Naive thymus-derived CD4-positive, alpha-beta T cell (primary cell): ENCODE results near the gene OGFOD1. TPM values are rescaled to one million over a fixed set of nuclear protein-coding genes. Genes with fewer than 3 reads are reported as not detected.

Experiments used
- ATAC-seq: fragments of 150-1000 bp; cut with Tn5 transposase; 2 replicates; pipeline ENCODE4 v1.10.0; 2021; ENCODE audit warnings: mild to moderate bottlenecking, moderate library complexity
- CTCF ChIA-PET: fragments of 350-600 bp; sonication (Branson Sonifier 250); formaldehyde crosslinking; loops from one replicate; lab custom pipeline; 2021; ENCODE audit warnings: antibody characterized with exemption; lab: Charles Lee
- POLR2A ChIA-PET: fragments of 350-600 bp; sonication (Branson Sonifier 250); formaldehyde crosslinking; loops from one replicate; lab custom pipeline; 2021; ENCODE audit warnings: antibody characterized with exemption, inconsistent platforms; lab: Charles Lee
- DNase-seq, 9 donors: peaks; one replicate each; pipeline versions ENCODE4 v3.0.0 to v3.0.0-alpha.2; 2020 to 2022; ENCODE audit warnings: mixed read lengths in 1 of 9
- H3K27ac ChIP-seq: one replicate; pipeline ENCODE4 v1.7.0; 2013; ENCODE audit warnings: mild to moderate bottlenecking, low read depth, low read length, moderate library complexity
- H3K27me3 ChIP-seq, 2 donors: one replicate each; pipeline ENCODE4 v1.7.0; 2013; ENCODE audit warnings: low read length in 2 of 2, mild to moderate bottlenecking in 2 of 2, moderate library complexity in 2 of 2; ENCODE audit not compliant: control insufficient read depth in 2 of 2, insufficient read depth in 2 of 2
- H3K36me3 ChIP-seq, 3 experiments: 1 replicate in 2 of 3; 2 replicates in 1 of 3; pipeline ENCODE4 v1.7.0; 2013; ENCODE audit warnings: low read length in 3 of 3, mild to moderate bottlenecking in 3 of 3, moderate library complexity in 1 of 3; ENCODE audit not compliant: insufficient read depth in 3 of 3, control insufficient read depth in 2 of 3
- H3K4me1 ChIP-seq, 2 donors: one replicate each; pipeline ENCODE4 v1.7.0; 2013; ENCODE audit warnings: low read length in 2 of 2, mild to moderate bottlenecking in 2 of 2, moderate library complexity in 1 of 2; ENCODE audit not compliant: control insufficient read depth in 2 of 2, insufficient read depth in 2 of 2
- H3K4me3 ChIP-seq: 2 replicates; pipeline ENCODE4 v1.7.0; 2013; ENCODE audit warnings: mild to moderate bottlenecking, low read length
- H3K9me3 ChIP-seq, 3 experiments: 1 replicate in 2 of 3; 2 replicates in 1 of 3; pipeline ENCODE4 v1.7.0; 2013; ENCODE audit warnings: low read length in 3 of 3; ENCODE audit not compliant: control insufficient read depth in 2 of 3
- H3K27ac Mint-ChIP-seq, 9 donors: one replicate each; pipeline ENCODE4 v1.8.0; 2020 to 2022; ENCODE audit warnings: mixed read lengths in 9 of 9, mild to moderate bottlenecking in 8 of 9, moderate library complexity in 5 of 9, inconsistent platforms in 2 of 9
- H3K27me3 Mint-ChIP-seq, 5 donors: one replicate each; pipeline ENCODE4 v1.8.0; 2021 to 2022; ENCODE audit warnings: mixed read lengths in 5 of 5, mild to moderate bottlenecking in 1 of 5
- H3K36me3 Mint-ChIP-seq, 5 donors: one replicate each; pipeline ENCODE4 v1.8.0; 2020 to 2022; ENCODE audit warnings: mixed read lengths in 5 of 5, mild to moderate bottlenecking in 3 of 5, inconsistent platforms in 1 of 5
- H3K4me1 Mint-ChIP-seq, 7 donors: one replicate each; pipeline ENCODE4 v1.8.0; 2020 to 2022; ENCODE audit warnings: mixed read lengths in 7 of 7, mild to moderate bottlenecking in 3 of 7, inconsistent platforms in 1 of 7
- H3K4me3 Mint-ChIP-seq, 10 donors: one replicate each; pipeline ENCODE4 v1.8.0; 2020 to 2022; ENCODE audit warnings: mild to moderate bottlenecking in 10 of 10, mixed read lengths in 10 of 10, moderate library complexity in 6 of 10, inconsistent platforms in 2 of 10
- H3K9me3 Mint-ChIP-seq, 11 donors: one replicate each; pipeline ENCODE4 v1.8.0; 2020 to 2022; ENCODE audit warnings: mixed read lengths in 11 of 11, mild to moderate bottlenecking in 4 of 11, inconsistent platforms in 1 of 11, moderate library complexity in 1 of 11
- intact Hi-C, 2 donors: fragments of 100-400 bp; cut with micrococcal nuclease; formaldehyde crosslinking; loops; one replicate each; pipeline ENCODE4 v1.15.1; 2023
- polyA plus RNA-seq, 2 donors: library from polyadenylated mRNA; unstranded; fragments of 300-500 nt; fragmentation: Illumina TruSeq; gene quantifications; one replicate each; pipeline ENCODE4 v1.2.3, GENCODE V29; 2021
- total RNA-seq, 6 experiments: library from RNA in 5 of 6; stranded (reverse) in 5 of 6; gene quantifications; 1 replicate in 5 of 6; 2 replicates in 1 of 6; pipeline ENCODE4 v1.2.3 and lab custom pipeline; 2021 to 2026

The OGFOD1 gene
- total RNA-seq (10 to 100 TPM; 23.8 to 51.8 (median 42.1) TPM), polyA plus RNA-seq (100 to 1,000 TPM in 1 of 2 donors, 10 to 100 TPM in 1; 98.5 to 106 TPM), total RNA-seq (lab: John Stamatoyannopoulos, UW) (31.4 reads per million, percentile 61 among the genes with 10 or more reads in this experiment)

- H3K4me3 Mint-ChIP-seq: peak within 1 kb of the TSS; percentile 94 to 100 (median 97)
- ATAC-seq (peak; percentile 99), DNase-seq (peak; percentile 67 to 96 (median 93))
- peaks cover 50 to 77% (median 64%) of the 10 kb centered on the region in 7 donors for H3K4me1 Mint-ChIP-seq
- H3K4me1 ChIP-seq: peaks cover 24 to 42% of the 10 kb centered on the region in 2 donors
- H3K9me3 Mint-ChIP-seq: no peaks in the 10 kb centered on the region
- H3K27ac ChIP-seq: peak within 1 kb of the TSS; percentile 92
- H3K27me3 ChIP-seq: no peaks in the 10 kb centered on the region
- peaks cover 18 to 28% (median 21%) of the 10 kb centered on the region in 5 donors for H3K36me3 Mint-ChIP-seq
- H3K4me3 ChIP-seq: peak within 1 kb of the TSS; percentile 96
- ChIA-PET CTCF (interaction anchor here (0.7 to 1.4 kb wide), 2 partner anchors 24 to 35 kb away, joined by 3 to 4 read pairs; no protein-coding TSS in a partner anchor), POLR2A (interaction anchor here (0.6 to 1.4 kb wide), 12 partner anchors 9 to 1284 kb away, joined by 3 to 5 read pairs (median 4); partner anchors contain the start of gene KATNB1)
- peak within 1 kb of the TSS; percentile 92 to 98 (median 93) for H3K27ac Mint-ChIP-seq
- H3K27me3 Mint-ChIP-seq: no peaks in the 10 kb centered on the region
- H3K36me3 ChIP-seq: peaks cover 13 to 23% (median 22%) of the 10 kb centered on the region in 3 experiments
- no peaks in the 10 kb centered on the region for H3K9me3 ChIP-seq
- intact Hi-C loops: loop anchor here (1.0 to 5.0 kb wide), 14 partner anchors 26 to 1551 kb away; partner anchors contain the start of genes AMFR (in 2 of the 2), BBS2 (in 2 of the 2), HERPUD1 (in 2 of the 2) and GNAO1 (in 1 of the 2)
These were observed at the start of gene OGFOD1, which contains the start of gene NUDT21 for GRCh38 chr16:56450986-56451752. OGFOD1 (plus strand) TSS chr16:56451554; CDS start chr16:56451613, 59 bp downstream. NUDT21 (minus strand) TSS chr16:56451332; CDS start chr16:56451202, 130 bp downstream.

DNA sequence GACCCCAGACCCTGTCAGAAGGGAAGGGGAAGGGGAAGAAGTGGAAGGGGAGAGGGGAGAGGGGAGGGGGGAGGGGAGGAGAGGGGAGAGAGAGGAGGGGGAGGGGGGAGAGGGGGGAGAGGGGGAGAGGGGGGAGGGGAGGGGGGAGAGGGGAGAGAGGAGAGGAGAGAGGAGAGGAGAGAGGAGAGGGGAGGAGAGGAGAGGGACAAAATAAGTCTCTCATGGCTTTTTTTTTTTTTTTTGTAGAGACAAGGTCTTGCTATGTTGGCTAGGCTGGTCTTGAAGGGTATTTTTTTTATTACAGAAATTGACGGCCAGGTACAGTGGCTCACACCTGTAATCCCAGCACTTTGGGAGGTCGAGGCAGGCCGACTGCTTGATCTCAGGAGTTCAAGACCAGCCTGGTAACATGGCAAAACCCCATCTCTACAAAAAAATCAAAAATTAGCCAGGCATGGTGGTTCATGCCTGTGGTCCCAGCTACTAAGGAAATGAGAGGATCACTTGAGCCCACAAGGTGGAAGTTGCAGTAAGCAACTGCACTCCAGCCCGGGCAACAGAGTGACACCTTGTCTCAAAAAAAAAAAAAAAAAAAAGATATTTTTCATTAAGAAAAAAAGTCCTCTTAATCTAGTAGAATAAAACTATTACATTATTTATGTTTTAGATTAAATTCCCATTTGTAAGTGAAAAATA, 45.2 kb upstream of the OGFOD1 start:
- no peak overlapping the region for H3K27ac ChIP-seq
- peaks cover 0 to 1% (median 0%) of the 10 kb centered on the region in 11 donors for H3K9me3 Mint-ChIP-seq
- H3K27ac Mint-ChIP-seq: no peak overlapping the region
- no peak overlapping the region for H3K4me3 Mint-ChIP-seq
- ChIA-PET CTCF (interaction anchor here (0.7 kb wide), 1 partner anchor 99 kb away, joined by 3 read pairs; no protein-coding TSS in a partner anchor), POLR2A (no interaction called here)
- peaks cover 20 to 58% (median 27%) of the 10 kb centered on the region in 3 experiments for H3K36me3 ChIP-seq
- H3K36me3 Mint-ChIP-seq: peaks cover 18 to 53% (median 25%) of the 10 kb centered on the region in 5 donors
- H3K27me3 ChIP-seq: no peaks in the 10 kb centered on the region
- intact Hi-C loops: no loop called here
- ATAC-seq (no peak), DNase-seq (no peak)
- no peaks in the 10 kb centered on the region for H3K4me1 ChIP-seq
- H3K4me3 ChIP-seq: no peak overlapping the region
- H3K9me3 ChIP-seq: no peaks in the 10 kb centered on the region
- H3K4me1 Mint-ChIP-seq: peaks cover 0 to 4% (median 0%) of the 10 kb centered on the region in 7 donors
- no peaks in the 10 kb centered on the region for H3K27me3 Mint-ChIP-seq

- ATAC-seq (no peak), DNase-seq (no peak)
- Mint-ChIP-seq H3K4me1 (peaks cover 0 to 7% (median 0%) of the 10 kb centered on the region in 7 donors), H3K4me3 (no peak overlapping the region), H3K9me3 (peaks cover 0 to 3% (median 0%) of the 10 kb centered on the region in 11 donors), H3K27me3 (no peaks in the 10 kb centered on the region), H3K36me3 (peaks cover 15 to 56% (median 22%) of the 10 kb centered on the region in 5 donors), H3K27ac (peak overlapping the region in 2 of 9 donors; percentile 5 to 26)
- intact Hi-C loops: loop anchor here in 1 of 2 donors (2.0 kb wide), 1 partner anchor 16 kb away; the partner anchor contains the start of gene AMFR
- POLR2A ChIA-PET: interaction anchor here (0.7 kb wide), 2 partner anchors 8 to 15 kb away, joined by 3 to 6 read pairs; no protein-coding TSS in a partner anchor
- Histone ChIP-seq H3K9me3 (no peaks in the 10 kb centered on the region), H3K27ac (no peak overlapping the region), H3K4me3 (no peak overlapping the region), H3K36me3 (peaks cover 12 to 51% (median 19%) of the 10 kb centered on the region in 3 experiments), H3K4me1 (no peaks in the 10 kb centered on the region), H3K27me3 (no peaks in the 10 kb centered on the region)
- CTCF ChIA-PET: no interaction called here
These were observed 42.8 kb upstream of the OGFOD1 start for GRCh38 chr16:56408379-56409098.

GRCh38 chr16:56409195-56409594, 42.2 kb upstream of the OGFOD1 start:
- Mint-ChIP-seq H3K27me3 (no peaks in the 10 kb centered on the region), H3K4me1 (peaks cover 0 to 14% (median 2%) of the 10 kb centered on the region in 7 donors), H3K4me3 (no peak overlapping the region), H3K36me3 (peaks cover 17 to 62% (median 22%) of the 10 kb centered on the region in 5 donors), H3K27ac (peak overlapping the region in 1 of 9 donors; percentile 26), H3K9me3 (peaks cover 0 to 3% (median 0%) of the 10 kb centered on the region in 11 donors)
- CTCF ChIA-PET: no interaction called here
- Histone ChIP-seq H3K27ac (no peak overlapping the region), H3K27me3 (no peaks in the 10 kb centered on the region), H3K9me3 (no peaks in the 10 kb centered on the region), H3K36me3 (peaks cover 11 to 53% (median 19%) of the 10 kb centered on the region in 3 experiments), H3K4me1 (no peaks in the 10 kb centered on the region), H3K4me3 (no peak overlapping the region)
- ATAC-seq (no peak), DNase-seq (no peak)
- POLR2A ChIA-PET: interaction anchor here (0.7 kb wide), 2 partner anchors 9 to 15 kb away, joined by 3 to 6 read pairs; no protein-coding TSS in a partner anchor
- intact Hi-C loops: loop anchor here in 1 of 2 donors (2.0 kb wide), 1 partner anchor 16 kb away; the partner anchor contains the start of gene AMFR

DNA sequence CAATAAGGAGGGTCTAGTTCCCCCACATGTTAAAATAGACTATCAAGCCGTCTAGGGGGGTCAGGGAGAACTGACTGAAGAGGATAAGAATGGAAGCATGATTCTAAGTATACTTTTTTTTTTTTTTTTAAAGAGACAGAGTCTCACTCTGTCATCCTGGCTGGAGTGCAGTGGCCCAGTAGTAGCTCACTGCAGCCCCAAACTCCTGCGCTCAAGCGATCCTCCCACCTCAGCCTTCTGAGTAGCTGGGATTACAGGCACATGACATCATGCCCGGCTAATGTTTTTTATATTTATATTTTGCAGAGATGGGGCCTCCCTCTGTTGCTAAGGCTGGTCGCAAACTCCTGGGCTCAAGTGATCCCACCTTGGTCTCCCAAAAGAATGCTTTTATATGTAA, 40.2 kb upstream of the OGFOD1 start:
- H3K4me3 ChIP-seq: no peak overlapping the region
- no peaks in the 10 kb centered on the region for H3K9me3 ChIP-seq
- Mint-ChIP-seq H3K36me3 (peaks cover 10 to 57% (median 20%) of the 10 kb centered on the region in 5 donors), H3K27me3 (no peaks in the 10 kb centered on the region), H3K4me3 (no peak overlapping the region), H3K4me1 (peaks cover 8 to 27% (median 14%) of the 10 kb centered on the region in 7 donors), H3K9me3 (peaks cover 0 to 2% (median 0%) of the 10 kb centered on the region in 11 donors), H3K27ac (no peak overlapping the region)
- H3K27ac ChIP-seq: no peak overlapping the region
- no peaks in the 10 kb centered on the region for H3K4me1 ChIP-seq
- ChIA-PET POLR2A (interaction anchor here (0.6 to 0.7 kb wide), 2 partner anchors 10 to 555 kb away, joined by 3 read pairs; no protein-coding TSS in a partner anchor), CTCF (no interaction called here)
- peaks cover 6 to 39% (median 11%) of the 10 kb centered on the region in 3 experiments for H3K36me3 ChIP-seq
- intact Hi-C loops: no loop called here
- H3K27me3 ChIP-seq: no peaks in the 10 kb centered on the region
- DNase-seq (no peak), ATAC-seq (no peak)
